Activated CD8-positive, alpha-beta memory T cell treated with anti-CD3 and anti-CD28 coated beads, Interleukin-2, amount 50 U/mL, for 24 hours (primary cell): ENCODE measurements around the gene CLSTN2.

ENCODE experiments used
- DNase-seq: peaks from one replicate; pipeline ENCODE4 v3.0.0-alpha.2; 2020; ENCODE audit errors: extremely low read depth

Gene CLSTN2

GRCh38 chr3:140284372-140284771 is 349.4 kb downstream of the CLSTN2 start:
- no peak for DNase-seq

- no peak for DNase-seq
Measured at GRCh38 chr3:140285380-140285779, 350.4 kb downstream of the CLSTN2 start.

GRCh38 chr3:140288595-140288994 is 353.6 kb downstream of the CLSTN2 start:
- DNase-seq, result no peak

GRCh38 chr3:140290105-140290504 is 355.1 kb downstream of the CLSTN2 start:
- no peak for DNase-seq

GRCh38 chr3:140292170-140292569 is 357.2 kb downstream of the CLSTN2 start:
- DNase-seq, result no peak

- DNase-seq, result no peak
Measured at GRCh38 chr3:140292684-140293083, 357.7 kb downstream of the CLSTN2 start.

- no peak for DNase-seq
Measured at GRCh38 chr3:140294058-140294457, 359.1 kb downstream of the CLSTN2 start.

- no peak for DNase-seq
Measured at GRCh38 chr3:140296796-140297352, 361.9 kb downstream of the CLSTN2 start.

GRCh38 chr3:140298043-140298442 is 363.1 kb downstream of the CLSTN2 start:
- no peak for DNase-seq

GRCh38 chr3:140298569-140299070 is 363.6 kb downstream of the CLSTN2 start:
- no peak for DNase-seq

- DNase-seq, result no peak
Measured at GRCh38 chr3:140303875-140304274, 368.9 kb downstream of the CLSTN2 start.

- DNase-seq, result no peak
Measured at GRCh38 chr3:140308535-140308934, 373.6 kb downstream of the CLSTN2 start.

GRCh38 chr3:140311428-140311827 is 376.4 kb downstream of the CLSTN2 start:
- DNase-seq, result no peak

- DNase-seq, result no peak
Measured at GRCh38 chr3:140315955-140316354, 381.0 kb downstream of the CLSTN2 start.

- DNase-seq, result no peak
Measured at GRCh38 chr3:140316466-140316865, 381.5 kb downstream of the CLSTN2 start.

GRCh38 chr3:140316868-140317400 is 381.9 kb downstream of the CLSTN2 start:
- DNase-seq, result no peak

GRCh38 chr3:140319739-140320138 is 384.8 kb downstream of the CLSTN2 start:
- no peak for DNase-seq

- DNase-seq, result no peak
Measured at GRCh38 chr3:140323561-140323960, 388.6 kb downstream of the CLSTN2 start.

GRCh38 chr3:140332131-140332530 is 397.1 kb downstream of the CLSTN2 start:
- DNase-seq, result no peak

GRCh38 chr3:140334132-140334929 is 399.3 kb downstream of the CLSTN2 start:
- DNase-seq, result no peak

GRCh38 chr3:140336465-140336864 is 401.5 kb downstream of the CLSTN2 start:
- no peak for DNase-seq

GRCh38 chr3:140338916-140339315 is 403.9 kb downstream of the CLSTN2 start:
- DNase-seq, result no peak

GRCh38 chr3:140341203-140341602 is 406.2 kb downstream of the CLSTN2 start:
- DNase-seq, result no peak
